ENCODE data around the gene FKBP6.
"Not testable (repeated sequence)": the region's sequence is repeated elsewhere in the genome, so short reads cannot be mapped to it uniquely, and the experiment has no call there.

FKBP6 gene

DNA sequence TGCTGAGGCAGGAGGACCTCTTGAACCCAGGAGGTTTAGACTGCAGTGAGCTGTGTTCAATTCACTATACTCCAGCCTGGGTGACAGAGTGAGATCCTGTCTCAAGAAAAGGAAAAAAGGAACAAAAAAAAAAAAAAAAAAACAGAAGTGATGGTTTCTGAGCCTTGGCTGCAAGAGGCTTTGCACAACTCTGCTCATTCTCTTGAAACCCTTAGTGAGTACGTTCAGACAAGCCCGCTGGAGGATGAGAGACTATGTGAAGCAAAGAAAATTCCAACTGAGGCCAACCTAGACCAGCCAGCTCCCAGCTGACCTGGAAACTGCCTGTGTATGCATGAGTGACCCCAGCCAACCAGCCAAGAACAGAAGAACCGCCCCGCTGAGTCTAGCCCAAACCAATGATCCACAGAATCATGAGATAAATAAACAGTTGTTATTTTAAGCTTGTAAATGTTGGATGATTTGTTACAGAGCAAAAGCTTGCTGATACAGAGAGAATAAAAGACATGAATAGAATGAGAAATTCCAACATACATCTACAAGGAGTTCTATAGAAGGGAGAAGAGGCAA is 55.1 kb downstream of the FKBP6 start:
- DNase-seq (ENCODE audit: extremely low spot score, insufficient read length, low read depth), result no peak

DNA sequence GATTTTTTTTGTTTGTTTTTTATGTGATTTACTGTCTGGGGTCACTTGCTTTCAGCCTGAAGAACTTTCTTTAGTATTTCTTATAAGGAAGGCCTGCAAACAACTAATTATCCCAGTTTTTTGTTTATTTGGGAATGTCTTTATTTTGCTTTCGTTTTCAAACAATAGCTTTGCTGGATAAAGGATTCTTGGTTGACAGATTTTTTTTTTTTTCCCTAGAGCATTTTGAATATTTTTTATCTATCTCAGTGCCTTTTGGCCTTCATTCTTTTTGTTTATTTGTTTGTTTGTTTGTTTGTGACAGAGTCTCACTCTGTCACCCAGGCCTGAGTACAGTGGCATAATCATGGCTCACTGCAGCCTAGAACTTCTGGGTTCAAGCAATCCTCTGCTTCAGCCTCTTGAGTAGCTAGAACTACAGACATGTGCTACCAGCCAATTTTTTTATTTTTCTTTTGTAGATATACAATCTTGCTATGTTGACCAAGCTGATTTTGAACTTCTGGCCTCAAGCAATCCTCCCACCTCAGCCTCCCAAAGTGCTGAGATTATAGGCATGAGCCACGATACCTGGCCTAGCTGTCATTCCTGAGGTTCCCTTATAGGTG is 59.4 kb downstream of the FKBP6 start:
- FAIRE-seq (no peak), DNase-seq (ENCODE audit: extremely low spot score, insufficient read length, low read depth) (no peak)

More for the DNA sequence above, 55.1 kb downstream of the FKBP6 start:
- FAIRE-seq, result no peak

DNA sequence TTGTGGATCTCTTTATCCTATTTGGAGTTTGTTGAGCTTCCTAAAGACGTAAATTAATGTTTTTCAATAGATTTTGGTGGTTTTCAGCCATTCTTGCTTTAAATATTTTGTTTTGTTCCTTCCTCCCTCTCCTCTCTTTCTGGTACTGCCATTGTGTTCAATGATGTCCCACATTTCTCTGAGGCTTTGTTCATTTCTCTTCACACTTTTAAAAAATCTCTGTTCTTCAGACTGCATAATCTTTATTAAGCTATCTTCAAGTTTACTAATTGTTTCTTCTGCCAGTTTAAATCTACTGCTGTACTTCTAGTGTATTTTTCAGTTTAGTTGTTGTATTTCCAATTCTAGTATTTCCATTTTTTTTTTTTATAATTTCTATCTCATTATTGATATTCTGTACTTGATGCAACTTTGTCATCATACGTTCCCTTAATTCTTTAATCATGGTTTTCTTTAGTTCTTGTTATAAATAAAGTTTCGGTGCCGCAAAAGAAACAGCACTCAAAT is 60.0 kb downstream of the FKBP6 start:
- DNase-seq (ENCODE audit: extremely low spot score, insufficient read length, low read depth), result no peak
- FAIRE-seq, result no peak

DNA sequence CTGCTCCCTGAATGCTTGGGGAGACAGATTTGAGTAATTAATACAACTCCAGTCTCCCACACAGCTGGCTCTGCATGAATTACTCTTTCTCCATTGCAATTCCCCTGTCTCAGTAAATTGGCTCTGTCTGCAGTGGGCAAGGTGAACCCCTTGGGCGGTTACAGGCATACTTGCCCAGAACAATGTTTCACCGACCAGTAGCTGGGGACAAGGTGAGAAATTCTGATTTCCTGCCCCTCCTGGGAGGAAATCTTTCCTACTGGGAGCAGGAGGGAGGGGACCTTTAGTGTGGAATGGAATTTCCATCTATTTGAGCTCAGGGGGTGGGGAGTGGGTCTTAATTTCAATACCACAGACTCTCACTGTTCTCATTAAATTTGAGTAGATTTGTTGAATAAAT is 63.4 kb downstream of the FKBP6 start:
- DNase-seq (ENCODE audit: extremely low spot score, insufficient read length, low read depth), result no peak
- no peak for FAIRE-seq

DNA sequence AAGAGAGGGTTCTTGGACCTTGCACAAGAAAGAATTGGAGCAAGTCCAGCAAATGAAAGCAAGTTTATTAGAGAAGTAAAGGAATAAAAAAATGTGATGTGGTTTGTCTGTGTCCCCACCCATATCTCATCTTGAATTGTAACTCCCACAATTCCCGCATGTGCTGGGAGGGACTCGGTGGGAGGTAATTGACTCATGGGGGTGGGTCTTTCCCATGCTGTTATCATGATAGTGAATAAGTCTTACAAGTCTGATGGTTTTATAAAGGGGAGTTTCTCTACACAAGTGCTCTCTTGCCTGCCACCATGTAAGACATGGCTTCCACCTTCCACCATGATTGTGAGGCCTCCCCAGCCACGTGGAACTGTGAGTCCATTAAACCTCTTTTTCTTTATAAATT is 66.5 kb downstream of the FKBP6 start:
- FAIRE-seq, result no peak

DNA sequence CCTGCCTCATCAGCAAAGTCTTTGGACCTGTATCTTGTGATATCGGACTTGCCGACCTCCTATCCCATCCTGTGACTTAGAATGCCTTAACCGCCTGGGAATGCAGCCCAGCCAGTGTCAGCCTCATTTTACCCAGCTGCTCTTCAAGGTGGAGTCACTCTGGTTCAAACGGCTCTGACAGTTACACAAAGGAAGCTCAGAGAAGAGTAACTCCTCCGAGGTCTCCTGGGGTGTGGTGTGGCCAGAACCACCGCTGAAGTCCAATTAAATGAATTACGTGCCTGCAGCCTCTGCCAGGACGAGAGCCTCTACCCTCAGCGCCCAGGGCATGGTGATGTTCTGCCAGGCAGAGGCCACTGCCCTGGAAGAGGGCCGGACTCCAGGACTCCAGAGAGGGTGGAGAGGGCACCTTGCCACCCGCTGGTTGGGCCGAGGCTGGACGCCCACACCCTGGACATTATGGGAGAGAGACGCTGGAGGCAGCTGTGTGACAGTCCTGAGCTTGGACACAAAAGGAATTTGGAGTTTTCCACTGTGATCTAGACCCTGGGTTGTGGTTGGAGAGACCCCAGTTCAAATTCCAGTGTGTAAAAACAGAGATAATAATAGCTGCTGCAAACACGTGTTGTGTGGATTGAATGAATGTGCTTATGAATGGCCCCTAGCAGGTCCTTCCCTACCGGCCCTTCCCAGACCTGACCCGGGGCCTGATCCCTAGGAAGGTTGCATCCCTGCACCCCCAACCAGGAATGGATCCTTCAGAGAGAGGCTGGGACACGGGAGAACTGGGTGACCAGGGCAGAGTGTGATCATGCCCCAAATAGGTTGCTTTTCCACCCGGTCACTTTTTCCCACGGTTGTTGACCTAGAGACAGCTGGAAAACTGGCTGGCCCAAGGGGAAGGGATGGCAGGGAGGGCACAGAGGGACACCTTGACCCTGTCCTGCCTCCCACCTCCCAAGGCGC is 67.9 kb downstream of the FKBP6 start:
- no peak for DNase-seq (ENCODE audit: extremely low spot score, insufficient read length, low read depth)

More for the DNA sequence above, 66.5 kb downstream of the FKBP6 start:
- DNase-seq (ENCODE audit: extremely low spot score, insufficient read length, low read depth), result no peak

DNA sequence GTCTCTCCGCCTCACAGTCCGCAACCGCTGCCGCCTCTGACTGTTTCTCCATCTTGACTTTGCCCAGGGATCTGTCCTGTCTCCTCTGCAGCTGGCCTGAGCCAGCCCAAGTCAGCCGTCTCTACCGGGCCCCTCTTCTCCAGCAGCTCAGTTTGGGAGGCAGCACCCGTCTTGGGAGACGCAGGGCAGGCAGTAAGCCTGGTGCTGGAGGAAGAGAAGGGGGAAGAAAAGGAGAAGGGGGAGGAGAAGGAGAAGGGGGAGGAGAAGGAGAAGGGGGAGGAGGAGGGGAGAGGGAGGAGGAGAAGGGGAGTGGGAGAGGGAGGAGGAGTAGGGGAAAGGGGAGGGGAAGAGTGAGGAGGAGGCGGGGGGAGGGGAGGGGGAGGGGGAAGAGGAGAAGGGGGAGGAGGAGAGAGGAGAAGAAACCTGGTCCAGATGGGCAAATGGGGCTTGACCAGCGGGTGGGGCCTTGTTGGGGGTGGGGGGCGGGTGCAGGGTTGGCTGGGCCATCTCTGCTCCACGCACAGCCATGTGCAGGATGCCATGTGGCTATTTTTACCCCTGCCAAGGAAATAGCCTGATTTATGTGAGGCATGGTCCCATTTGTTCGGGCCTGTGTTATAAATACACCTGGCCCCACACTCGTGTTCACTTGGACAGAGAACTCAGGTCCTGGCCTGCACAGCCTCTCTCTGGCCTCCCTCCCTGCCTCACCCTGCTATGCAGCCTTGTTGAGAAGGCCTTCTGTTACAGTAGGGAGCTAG is 69.7 kb downstream of the FKBP6 start:
- FAIRE-seq (no peak), DNase-seq (ENCODE audit: extremely low spot score, insufficient read length, low read depth) (no peak)

More for the DNA sequence above, 67.9 kb downstream of the FKBP6 start:
- no peak for FAIRE-seq

DNA sequence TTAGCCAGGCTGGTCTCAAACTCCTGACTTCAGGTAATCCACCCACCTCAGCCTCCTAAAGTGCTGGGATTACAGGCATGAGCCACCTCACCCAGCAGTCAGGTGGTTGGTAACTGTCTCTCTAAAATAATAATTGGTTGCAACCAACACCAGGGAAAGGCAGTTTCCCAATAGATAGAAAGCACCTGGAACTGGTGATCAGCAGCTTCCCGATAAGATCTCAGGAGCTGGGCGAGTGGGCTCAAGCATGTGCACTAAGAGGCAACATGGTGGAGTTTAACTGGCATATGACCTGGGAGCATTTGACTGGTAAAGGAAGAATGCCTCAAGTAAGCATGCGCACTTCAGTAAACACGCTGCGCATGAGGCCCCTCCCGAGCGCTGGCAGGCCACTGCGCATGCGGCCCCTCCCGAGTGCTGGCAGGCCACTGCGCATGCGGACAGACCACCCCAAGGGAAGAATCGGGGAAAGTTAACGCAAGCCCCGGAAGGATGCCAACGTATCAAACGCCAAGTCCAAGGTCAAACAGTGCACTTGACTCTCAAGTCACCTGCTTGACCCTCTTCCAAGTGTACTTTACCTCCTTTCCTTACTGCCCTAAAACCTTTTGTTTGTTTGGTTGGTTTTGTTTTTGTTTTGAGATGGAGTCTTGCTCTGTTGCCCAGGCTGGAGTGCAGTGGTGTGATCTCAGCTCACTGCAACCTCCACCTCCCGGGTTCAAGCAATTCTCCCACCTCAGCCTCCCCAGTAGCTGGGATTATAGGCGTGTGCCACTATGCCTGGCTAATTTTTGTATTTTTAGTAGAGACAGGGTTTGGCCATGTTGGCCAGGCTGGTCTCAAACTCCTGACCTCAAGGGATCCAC is 71.5 kb downstream of the FKBP6 start:
- not testable (repeated sequence) for FAIRE-seq; DNase-seq (ENCODE audit: extremely low spot score, insufficient read length, low read depth)

DNA sequence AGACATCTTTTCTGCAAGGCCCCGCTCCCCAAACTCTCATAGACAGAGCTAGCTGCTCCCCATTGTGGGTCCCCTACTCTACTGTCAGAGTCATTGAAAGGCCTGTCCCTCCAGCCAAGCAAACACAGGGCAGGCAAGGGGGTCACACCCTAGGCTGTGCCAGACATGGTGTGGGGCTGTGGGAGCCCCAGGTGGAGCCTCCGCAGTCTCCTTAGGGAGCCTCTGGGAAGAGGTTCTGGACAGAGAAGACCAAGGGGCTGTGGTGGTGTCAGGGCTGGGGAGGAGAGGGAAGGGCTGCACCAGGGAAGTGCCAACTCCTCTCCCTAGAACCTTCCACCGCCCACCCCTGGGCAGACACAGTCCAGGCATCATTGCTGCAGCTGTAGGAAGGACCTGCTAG is 76.9 kb downstream of the FKBP6 start:
- FAIRE-seq, result not testable (repeated sequence)

More for the DNA sequence above, 76.9 kb downstream of the FKBP6 start:
- not testable (repeated sequence) for DNase-seq (ENCODE audit: extremely low spot score, insufficient read length, low read depth)
